Esophagus squamous epithelium (tissue), 4 donors: ENCODE results near the gene CNOT6.

Experiments used
- CTCF ChIP-seq, 6 experiments: fragments of 450-650 bp in 4 of 6; fragments of 200-600 bp in 2 of 6; sonication (generic) in 2 of 6; IDR thresholded peaks; one replicate each; pipeline ENCODE4 v1.5.1; 2016 to 2019; ENCODE audit warnings: antibody characterized with exemption in 6 of 6, mild to moderate bottlenecking in 4 of 6, moderate library complexity in 4 of 6
- POLR2A ChIP-seq, 4 donors: fragments of 450-650 bp; IDR thresholded peaks; one replicate each; pipeline ENCODE4 v1.6.1; 2017; ENCODE audit warnings: antibody characterized with exemption in 4 of 4, mild to moderate bottlenecking in 4 of 4, moderate library complexity in 3 of 4

DNA sequence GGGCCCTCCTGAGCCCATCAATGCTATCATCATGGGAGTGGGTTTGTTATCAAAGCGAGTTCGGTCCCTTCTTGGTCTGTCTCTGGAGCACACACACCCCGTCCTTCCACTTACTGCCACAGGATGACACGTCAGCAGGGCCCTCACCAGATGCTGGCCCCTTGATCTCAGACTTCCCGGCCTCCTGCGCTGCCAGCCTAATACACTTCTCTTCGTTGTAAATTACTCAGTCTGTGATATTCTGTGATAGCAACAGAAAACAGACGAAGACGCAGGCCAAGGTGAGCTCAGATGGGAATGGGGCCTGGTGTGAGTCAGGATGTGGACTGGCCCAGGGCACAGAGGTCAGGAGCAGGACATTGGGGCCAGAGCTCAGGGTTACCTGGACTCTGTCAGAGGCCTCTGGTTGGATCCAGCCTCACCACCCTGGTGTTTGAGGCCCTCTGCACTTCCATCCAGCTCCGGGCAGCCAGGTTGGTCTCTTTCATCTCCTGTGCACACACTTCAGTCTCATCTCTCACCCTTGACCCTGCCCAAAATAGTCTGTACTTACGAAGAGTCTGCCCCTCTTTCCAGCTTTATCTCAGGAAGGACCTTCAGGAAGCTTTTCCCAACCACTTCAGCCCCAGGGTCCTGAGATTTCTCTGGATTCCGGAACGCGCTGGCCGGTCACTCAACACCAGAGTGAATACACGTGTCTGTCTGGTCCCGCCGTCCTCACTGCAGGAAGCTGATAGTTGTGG lies 26.0 kb upstream of the CNOT6 start:
- TF ChIP-seq POLR2A (IDR thresholded peaks at IDR 0.05) (no peak), CTCF (IDR thresholded peaks at IDR 0.05) (no peak)
